Nephron progenitor cell (in vitro differentiated cells): ENCODE measurements around the gene NR1H2.

Experiments used
- DNase-seq: peaks from one replicate; pipeline ENCODE4 v3.0.0; 2021
- H3K27ac Mint-ChIP-seq: 2 replicates; pipeline ENCODE4 v1.8.0; 2021; ENCODE audit warnings: mild to moderate bottlenecking, moderate library complexity, mixed read lengths
- H3K27me3 Mint-ChIP-seq: 2 replicates; pipeline ENCODE4 v1.8.0; 2021; ENCODE audit warnings: mild to moderate bottlenecking, low read depth, mixed read lengths; ENCODE audit not compliant: poor library complexity
- H3K36me3 Mint-ChIP-seq: 2 replicates; pipeline ENCODE4 v1.8.0; 2021; ENCODE audit warnings: low read depth, mixed read lengths
- H3K4me1 Mint-ChIP-seq: 2 replicates; pipeline ENCODE4 v1.8.0; 2021; ENCODE audit warnings: mixed read lengths
- H3K4me3 Mint-ChIP-seq: 2 replicates; pipeline ENCODE4 v1.8.0; 2021; ENCODE audit warnings: mild to moderate bottlenecking, moderate library complexity, mixed read lengths
- H3K9me3 Mint-ChIP-seq: 2 replicates; pipeline ENCODE4 v1.8.0; 2021; ENCODE audit warnings: mild to moderate bottlenecking, moderate library complexity, mixed read lengths
- TF ChIP-seq, protein P1 (sequence below): fragments of 200-600 bp; sonication (generic); IDR thresholded peaks from 2 replicates; pipeline ENCODE4 v1.5.0; 2021; ENCODE audit warnings: antibody characterized with exemption

NR1H2 gene

DNA sequence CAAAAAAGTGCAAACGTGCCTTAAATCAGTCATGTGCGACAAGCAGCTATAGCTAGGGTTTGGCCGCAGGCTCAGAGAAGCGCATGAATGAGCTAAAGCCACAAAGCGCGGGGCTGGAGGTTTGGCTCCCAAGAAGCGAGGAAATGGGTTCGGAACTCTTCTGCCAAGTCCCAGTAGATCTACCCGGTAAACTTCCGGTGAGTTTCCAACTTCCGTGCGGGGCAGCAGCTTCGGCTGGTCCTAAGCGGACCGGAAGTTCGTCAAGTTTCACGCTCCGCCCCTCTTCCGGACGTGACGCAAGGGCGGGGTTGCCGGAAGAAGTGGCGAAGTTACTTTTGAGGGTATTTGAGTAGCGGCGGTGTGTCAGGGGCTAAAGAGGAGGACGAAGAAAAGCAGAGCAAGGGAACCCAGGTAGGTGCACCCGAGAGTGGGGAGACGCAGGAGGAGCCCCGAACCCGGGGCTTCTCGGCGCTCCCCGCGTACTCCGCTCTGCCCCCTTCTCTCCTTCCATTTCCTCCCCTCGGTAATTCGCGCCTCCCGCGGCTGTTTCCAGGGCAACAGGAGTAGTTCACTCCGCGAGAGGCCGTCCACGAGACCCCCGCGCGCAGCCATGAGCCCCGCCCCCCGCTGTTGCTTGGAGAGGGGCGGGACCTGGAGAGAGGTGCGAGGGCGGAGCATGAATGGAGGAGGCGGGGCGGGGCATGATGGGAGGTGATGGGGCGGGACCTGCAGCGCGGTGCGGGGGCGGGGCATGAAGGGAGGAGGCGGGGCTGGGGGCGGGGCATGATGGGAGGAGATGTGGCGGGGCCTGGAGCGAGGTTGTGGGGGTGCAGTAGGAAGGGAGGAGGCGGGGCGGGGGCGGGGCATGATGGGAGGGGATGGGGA, at the start of gene NR1H2:
Gene NR1H2, plus strand, starts transcription at position 292 of the 885 bp plus-strand sequence. CDS start 1,149 bp downstream, outside the sequence.
- peaks cover 7% of the 10 kb centered on the region for H3K27me3 Mint-ChIP-seq

DNA sequence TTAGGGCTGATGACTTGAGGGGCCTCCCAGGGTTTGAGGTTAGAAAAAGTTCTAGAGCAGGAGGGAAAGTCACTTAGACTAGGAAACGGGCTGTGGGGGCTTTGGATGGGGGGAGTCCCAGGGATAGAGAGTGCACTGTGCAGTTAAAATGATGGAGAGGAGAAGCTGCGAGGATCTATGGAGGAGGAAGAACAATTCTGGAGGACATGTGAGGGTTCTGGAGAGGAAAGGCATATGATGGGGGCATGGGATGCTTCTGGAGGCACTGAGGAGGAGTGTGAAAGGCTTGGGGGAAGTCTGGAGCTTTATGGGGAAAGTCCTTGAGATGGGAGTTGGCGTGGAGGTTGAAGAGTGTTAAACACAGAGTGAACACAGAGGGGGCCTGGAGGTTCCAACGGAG, 49.2 kb upstream of the NR1H2 start:
- H3K4me1 Mint-ChIP-seq: peaks cover 54% of the 10 kb centered on the region
- H3K4me3 Mint-ChIP-seq: peak overlapping the region; percentile 77
- peaks cover 12% of the 10 kb centered on the region for H3K9me3 Mint-ChIP-seq
- H3K27ac Mint-ChIP-seq: no peak overlapping the region
- H3K27me3 Mint-ChIP-seq: peaks cover 36% of the 10 kb centered on the region
- no peak for DNase-seq
- H3K36me3 Mint-ChIP-seq: peaks cover 5% of the 10 kb centered on the region
- TF ChIP-seq, protein P1, sequence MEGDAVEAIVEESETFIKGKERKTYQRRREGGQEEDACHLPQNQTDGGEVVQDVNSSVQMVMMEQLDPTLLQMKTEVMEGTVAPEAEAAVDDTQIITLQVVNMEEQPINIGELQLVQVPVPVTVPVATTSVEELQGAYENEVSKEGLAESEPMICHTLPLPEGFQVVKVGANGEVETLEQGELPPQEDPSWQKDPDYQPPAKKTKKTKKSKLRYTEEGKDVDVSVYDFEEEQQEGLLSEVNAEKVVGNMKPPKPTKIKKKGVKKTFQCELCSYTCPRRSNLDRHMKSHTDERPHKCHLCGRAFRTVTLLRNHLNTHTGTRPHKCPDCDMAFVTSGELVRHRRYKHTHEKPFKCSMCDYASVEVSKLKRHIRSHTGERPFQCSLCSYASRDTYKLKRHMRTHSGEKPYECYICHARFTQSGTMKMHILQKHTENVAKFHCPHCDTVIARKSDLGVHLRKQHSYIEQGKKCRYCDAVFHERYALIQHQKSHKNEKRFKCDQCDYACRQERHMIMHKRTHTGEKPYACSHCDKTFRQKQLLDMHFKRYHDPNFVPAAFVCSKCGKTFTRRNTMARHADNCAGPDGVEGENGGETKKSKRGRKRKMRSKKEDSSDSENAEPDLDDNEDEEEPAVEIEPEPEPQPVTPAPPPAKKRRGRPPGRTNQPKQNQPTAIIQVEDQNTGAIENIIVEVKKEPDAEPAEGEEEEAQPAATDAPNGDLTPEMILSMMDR: no peak

More for the DNA sequence above, at the start of gene NR1H2:
- no peaks in the 10 kb centered on the region for H3K4me1 Mint-ChIP-seq
- H3K27ac Mint-ChIP-seq: peak within 1 kb of the TSS; percentile 99
- DNase-seq: peak; percentile 93
- H3K4me3 Mint-ChIP-seq: peak within 1 kb of the TSS; percentile 96
- TF ChIP-seq, protein P1: no peak
- peaks cover 28% of the 10 kb centered on the region for H3K36me3 Mint-ChIP-seq
- H3K9me3 Mint-ChIP-seq: no peaks in the 10 kb centered on the region

DNA sequence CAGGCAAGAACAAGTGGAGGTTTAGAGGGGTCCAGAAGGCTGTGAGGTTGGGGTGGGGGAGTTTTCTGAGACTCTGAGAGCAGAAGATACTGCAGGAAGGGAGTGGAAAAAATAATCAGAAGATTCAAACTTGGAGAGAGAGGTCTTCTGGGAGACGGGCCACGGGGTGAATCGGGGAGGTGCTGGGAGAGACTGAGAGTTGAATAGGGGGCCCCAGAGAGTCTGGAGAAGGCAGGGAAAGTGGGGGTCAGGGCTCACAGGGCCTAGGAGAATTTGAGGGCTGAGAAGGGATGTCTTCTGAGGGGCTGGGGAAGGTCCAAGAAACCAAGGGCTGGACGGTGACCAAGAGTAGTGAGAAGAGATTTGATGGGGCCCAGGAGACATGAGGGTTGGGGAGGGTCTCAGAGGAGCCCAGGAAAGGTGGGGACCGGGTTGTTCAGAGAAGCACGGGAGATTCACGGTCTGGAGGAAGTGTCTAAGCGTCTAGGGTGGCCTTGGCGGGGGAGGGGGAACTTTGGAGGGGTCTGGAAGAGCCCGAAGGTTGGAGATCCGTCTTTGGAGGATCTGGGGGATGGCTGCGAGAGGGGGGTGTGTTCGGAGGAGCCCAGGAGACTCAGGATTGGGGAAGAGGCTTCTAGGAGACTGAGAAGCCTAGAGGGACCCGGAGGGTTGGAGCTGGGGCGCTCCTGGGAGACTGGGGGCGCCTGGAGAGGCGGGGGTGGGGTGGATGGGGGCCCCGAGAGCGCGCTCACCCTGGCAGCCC, 48.6 kb upstream of the NR1H2 start:
- no peak overlapping the region for H3K27ac Mint-ChIP-seq

DNA sequence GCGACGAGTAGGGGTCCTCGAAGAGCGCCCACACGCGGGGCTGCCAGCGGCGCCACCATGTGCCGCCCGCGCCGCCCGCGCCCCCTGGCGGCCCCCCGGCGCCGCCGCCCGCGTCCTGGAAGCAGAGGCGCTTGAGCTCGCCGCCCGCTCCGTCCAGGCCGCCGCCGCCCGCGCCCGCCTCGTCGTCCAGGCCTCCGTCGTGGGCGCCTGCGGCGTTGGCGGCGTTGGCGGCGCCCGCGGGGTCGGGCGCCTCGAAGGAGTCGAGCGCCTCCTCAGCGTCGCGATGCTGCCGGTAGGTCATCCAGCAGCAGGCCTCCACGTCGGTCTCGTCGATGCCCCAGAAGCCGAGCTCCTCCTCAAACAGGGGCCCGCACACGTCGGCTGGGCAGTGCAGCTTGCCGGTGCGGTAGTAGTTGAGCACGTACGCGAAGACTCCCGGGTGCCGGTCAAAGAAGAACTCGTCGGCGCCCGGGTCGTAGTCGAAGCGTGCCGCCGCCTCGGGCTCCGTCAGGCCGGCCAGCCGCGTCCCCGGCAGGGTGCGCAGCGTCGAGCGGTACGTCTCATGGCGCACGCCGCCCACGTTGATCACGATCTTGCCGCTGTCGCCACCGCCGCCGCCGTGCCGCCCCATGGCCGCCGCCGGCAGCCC, 47.9 kb upstream of the NR1H2 start:
- no peak overlapping the region for H3K27ac Mint-ChIP-seq
- H3K36me3 Mint-ChIP-seq: peaks cover 5% of the 10 kb centered on the region
- peaks cover 64% of the 10 kb centered on the region for H3K4me1 Mint-ChIP-seq
- peaks cover 12% of the 10 kb centered on the region for H3K9me3 Mint-ChIP-seq
- TF ChIP-seq, protein P1: no peak
- DNase-seq: peak; percentile 53
- peak overlapping the region; percentile 40 for H3K4me3 Mint-ChIP-seq
- H3K27me3 Mint-ChIP-seq: peaks cover 36% of the 10 kb centered on the region

More for the DNA sequence above, 48.6 kb upstream of the NR1H2 start:
- TF ChIP-seq, protein P1: no peak
- DNase-seq: no peak
- H3K27me3 Mint-ChIP-seq: peaks cover 36% of the 10 kb centered on the region
- H3K4me3 Mint-ChIP-seq: peak overlapping the region; percentile 77
- peaks cover 12% of the 10 kb centered on the region for H3K9me3 Mint-ChIP-seq
- H3K36me3 Mint-ChIP-seq: peaks cover 5% of the 10 kb centered on the region
- H3K4me1 Mint-ChIP-seq: peaks cover 61% of the 10 kb centered on the region

DNA sequence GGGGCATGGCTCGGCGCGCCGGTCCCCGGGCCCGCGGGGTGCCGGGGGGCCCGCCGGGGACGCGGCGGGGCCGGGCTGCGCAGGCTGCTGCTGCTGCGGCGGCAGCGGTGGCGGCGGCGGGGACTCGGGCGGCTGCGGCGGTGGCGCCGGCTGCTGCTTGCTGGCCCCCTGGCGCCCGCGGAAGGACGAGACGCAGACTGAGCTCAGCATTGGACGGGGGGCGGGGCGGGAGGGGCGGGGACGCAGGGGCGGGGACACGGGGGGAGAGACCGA, 47.4 kb upstream of the NR1H2 start:
- TF ChIP-seq, protein P1: no peak
- H3K9me3 Mint-ChIP-seq: peaks cover 15% of the 10 kb centered on the region
- no peak overlapping the region for H3K27ac Mint-ChIP-seq
- H3K4me1 Mint-ChIP-seq: peaks cover 68% of the 10 kb centered on the region
- H3K27me3 Mint-ChIP-seq: peaks cover 36% of the 10 kb centered on the region
- H3K4me3 Mint-ChIP-seq: peak overlapping the region; percentile 93
- no peak for DNase-seq
- H3K36me3 Mint-ChIP-seq: peaks cover 5% of the 10 kb centered on the region
